Stimulated activated CD4-positive, alpha-beta T cell treated with anti-CD3 and anti-CD28 coated beads, Interleukin-4, amount 100 ng/mL, for 24 hours (primary cell): Measurements from ENCODE around the gene ITLN1.
"Not testable (repeated sequence)": the region's sequence is repeated elsewhere in the genome, so short reads cannot be mapped to it uniquely, and the experiment has no call there.

Experiments
- DNase-seq: peaks from one replicate; pipeline ENCODE4 v3.0.0-alpha.2; 2020

The ITLN1 gene

GRCh38 chr1:160881264-160881663, 3.7 kb downstream of the ITLN1 start:
- not testable (repeated sequence) for DNase-seq

- DNase-seq: no peak
Observed at GRCh38 chr1:160880216-160880615, 4.8 kb downstream of the ITLN1 start.

GRCh38 chr1:160879056-160879455, 5.9 kb downstream of the ITLN1 start:
- no peak for DNase-seq

- no peak for DNase-seq
Observed at GRCh38 chr1:160877221-160877620, 7.8 kb downstream of the ITLN1 start.

GRCh38 chr1:160876311-160876710, 8.7 kb downstream of the ITLN1 start:
- no peak for DNase-seq

- DNase-seq: not testable (repeated sequence)
Observed at GRCh38 chr1:160875591-160875990, 9.4 kb downstream of the ITLN1 start.

- DNase-seq: peak; percentile 19
Observed at GRCh38 chr1:160874935-160875334, 10.0 kb downstream of the ITLN1 start.

- DNase-seq: no peak
Observed at GRCh38 chr1:160868141-160868540, 16.8 kb downstream of the ITLN1 start.

- not testable (repeated sequence) for DNase-seq
Observed at GRCh38 chr1:160867651-160868050, 17.3 kb downstream of the ITLN1 start.

- DNase-seq: no peak
Observed at GRCh38 chr1:160866695-160867260, 18.2 kb downstream of the ITLN1 start.

- DNase-seq: no peak
Observed at GRCh38 chr1:160866001-160866694, 18.8 kb downstream of the ITLN1 start.

- DNase-seq: no peak
Observed at GRCh38 chr1:160865337-160865736, 19.6 kb downstream of the ITLN1 start.

GRCh38 chr1:160864173-160864572, 20.8 kb downstream of the ITLN1 start:
- no peak for DNase-seq

GRCh38 chr1:160863774-160864131, 21.2 kb downstream of the ITLN1 start:
- DNase-seq: no peak

GRCh38 chr1:160863061-160863773, 21.8 kb downstream of the ITLN1 start:
- no peak for DNase-seq

- DNase-seq: peak; percentile 61
Observed at GRCh38 chr1:160862203-160863060, 22.5 kb downstream of the ITLN1 start, which contains the start of gene CD244. TSS of gene CD244 (minus strand) at chr1:160862887. CDS start at chr1:160862677, 210 bp downstream.

- no peak for DNase-seq
Observed at GRCh38 chr1:160860840-160861505, 24.0 kb downstream of the ITLN1 start.

- DNase-seq: no peak
Observed at GRCh38 chr1:160859166-160859565, 25.8 kb downstream of the ITLN1 start.

- DNase-seq: no peak
Observed at GRCh38 chr1:160858507-160858906, 26.5 kb downstream of the ITLN1 start.

- DNase-seq: no peak
Observed at GRCh38 chr1:160858097-160858496, 26.9 kb downstream of the ITLN1 start.

GRCh38 chr1:160855181-160855981, 29.6 kb downstream of the ITLN1 start:
- DNase-seq: no peak

- no peak for DNase-seq
Observed at GRCh38 chr1:160853754-160854153, 31.2 kb downstream of the ITLN1 start.
